Mesendoderm (in vitro differentiated cells): Measurements from ENCODE around the gene AGAP1.
"Not testable (repeated sequence)": the region's sequence is repeated elsewhere in the genome, so short reads cannot be mapped to it uniquely, and the experiment has no call there.

Experiments
- DNase-seq: peaks from one replicate; pipeline ENCODE4 v3.0.0; 2013
- H2AK5ac ChIP-seq: 2 replicates; pipeline ENCODE4 v1.6.1; 2013; ENCODE audit warnings: low read length, inconsistent platforms
- H2BK120ac ChIP-seq: 2 replicates; pipeline ENCODE4 v1.6.1; 2013; ENCODE audit warnings: low read depth, mild to moderate bottlenecking, low read length, moderate library complexity, mixed read lengths
- H2BK15ac ChIP-seq: replicated peaks from 2 replicates; pipeline ENCODE4 v1.6.1; 2013; ENCODE audit warnings: low read depth, mild to moderate bottlenecking, moderate library complexity
- H2BK5ac ChIP-seq: 2 replicates; pipeline ENCODE4 v1.6.1; 2013; ENCODE audit warnings: low read length, inconsistent platforms
- H3K18ac ChIP-seq: 2 replicates; pipeline ENCODE4 v1.6.1; 2013; ENCODE audit warnings: mild to moderate bottlenecking, low read length, mixed read lengths
- H3K23ac ChIP-seq: one replicate; pipeline ENCODE4 v1.6.1; 2013; ENCODE audit warnings: low read length
- H3K27ac ChIP-seq: 2 replicates; pipeline ENCODE4 v1.5.1; 2013; ENCODE audit warnings: low read depth, mild to moderate bottlenecking, inconsistent platforms, low read length, moderate library complexity
- H3K27me3 ChIP-seq: 2 replicates; pipeline ENCODE4 v1.6.1; 2013; ENCODE audit warnings: low read length, control low read depth, mild to moderate bottlenecking, inconsistent platforms; ENCODE audit not compliant: insufficient read depth, poor library complexity
- H3K36me3 ChIP-seq: 2 replicates; pipeline ENCODE4 v1.6.1; 2013; ENCODE audit warnings: low read length, inconsistent platforms; ENCODE audit not compliant: control insufficient read depth, insufficient read depth
- H3K4ac ChIP-seq: one replicate; pipeline ENCODE4 v1.6.1; 2013; ENCODE audit warnings: low read depth, mild to moderate bottlenecking, low read length, moderate library complexity
- H3K4me1 ChIP-seq: 2 replicates; pipeline ENCODE4 v1.6.1; 2013; ENCODE audit warnings: low read depth, low read length, inconsistent platforms; ENCODE audit not compliant: control insufficient read depth
- H3K4me2 ChIP-seq: 2 replicates; pipeline ENCODE4 v1.6.1; 2013; ENCODE audit warnings: low read length
- H3K4me3 ChIP-seq: 2 replicates; pipeline ENCODE4 v1.5.1; 2013; ENCODE audit warnings: mild to moderate bottlenecking, low read length
- H3K56ac ChIP-seq: one replicate; pipeline ENCODE4 v1.6.1; 2013; ENCODE audit warnings: low read length
- H3K79me1 ChIP-seq: 2 replicates; pipeline ENCODE4 v1.6.1; 2013; ENCODE audit warnings: low read length, inconsistent platforms
- H3K79me2 ChIP-seq: 2 replicates; pipeline ENCODE4 v1.6.1; 2013; ENCODE audit warnings: mild to moderate bottlenecking, low read length; ENCODE audit not compliant: control insufficient read depth, insufficient read depth
- H3K9ac ChIP-seq: 2 replicates; pipeline ENCODE4 v1.6.1; 2013; ENCODE audit warnings: low read length, inconsistent platforms
- H4K5ac ChIP-seq: one replicate; pipeline ENCODE4 v1.6.1; 2013; ENCODE audit warnings: low read length
- H4K8ac ChIP-seq: one replicate; pipeline ENCODE4 v1.6.1; 2013; ENCODE audit warnings: low read depth, mild to moderate bottlenecking, control low read depth, low read length, moderate library complexity
- WGBS: extraction: QIAGEN DNeasy Blood & Tissue Kit; methylation state at CpG from one replicate; pipeline ENCODE4 v1.1.7; 2013; ENCODE audit warnings: low lambda C conversion rate, missing lambda C conversion rate; ENCODE audit not compliant: insufficient coverage; ENCODE audit errors: extremely low coverage; 5-methylcytosine and 5-hydroxymethylcytosine counted together

Gene AGAP1

DNA sequence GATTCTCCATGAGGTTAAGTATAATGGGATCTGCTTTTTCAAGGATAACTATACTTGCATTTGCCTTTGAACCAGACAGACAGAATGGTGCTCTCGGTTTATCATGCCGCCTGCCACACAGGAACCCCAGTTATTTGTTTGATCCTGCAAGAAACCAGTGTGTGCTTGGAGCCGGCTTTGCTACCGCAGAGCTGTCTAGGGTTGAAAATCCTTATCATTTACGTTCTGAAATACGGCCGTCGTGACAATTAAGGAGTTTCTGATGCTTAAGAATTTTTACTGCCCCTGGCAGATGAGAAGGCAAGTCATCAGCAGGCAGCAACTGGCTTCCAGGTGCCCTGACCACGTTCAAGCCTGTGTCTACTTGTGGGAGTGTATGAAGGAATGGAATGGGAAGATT is 562.3 kb downstream of the AGAP1 start:
- DNase-seq, result no peak
- Histone ChIP-seq H3K18ac (no peak overlapping the region), H3K9ac (no peak overlapping the region), H3K4ac (no peak overlapping the region), H4K8ac (no peak overlapping the region), H3K36me3 (no peaks in the 10 kb centered on the region), H2BK15ac (no peak overlapping the region), H3K27ac (no peak overlapping the region), H3K23ac (no peak overlapping the region), H3K4me2 (no peak overlapping the region), H2AK5ac (no peak overlapping the region), H3K27me3 (no peaks in the 10 kb centered on the region), H2BK5ac (no peak overlapping the region), H3K4me3 (no peak overlapping the region), H3K56ac (no peak overlapping the region), H2BK120ac (no peak overlapping the region), H4K5ac (no peak overlapping the region), H3K4me1 (peaks cover 8% of the 10 kb centered on the region), H3K79me2 (no peaks in the 10 kb centered on the region), H3K79me1 (no peaks in the 10 kb centered on the region)
- whole genome bisulfite sequencing, result no CpG with 5 or more reads among the region's 9 CpGs

GRCh38 chr2:236057375-236057774 is 563.5 kb downstream of the AGAP1 start:
- Histone ChIP-seq H3K4ac (no peak overlapping the region), H3K79me2 (no peaks in the 10 kb centered on the region), H2BK5ac (no peak overlapping the region), H4K8ac (no peak overlapping the region), H3K4me2 (no peak overlapping the region), H2BK15ac (no peak overlapping the region), H3K56ac (no peak overlapping the region), H3K27ac (no peak overlapping the region), H3K4me1 (peaks cover 8% of the 10 kb centered on the region), H3K9ac (no peak overlapping the region), H4K5ac (no peak overlapping the region), H3K23ac (no peak overlapping the region), H3K18ac (no peak overlapping the region), H2BK120ac (no peak overlapping the region), H3K36me3 (no peaks in the 10 kb centered on the region), H3K27me3 (no peaks in the 10 kb centered on the region), H3K4me3 (no peak overlapping the region), H2AK5ac (no peak overlapping the region), H3K79me1 (no peaks in the 10 kb centered on the region)
- no peak for DNase-seq
- no CpG with 5 or more reads among the region's 4 CpGs for WGBS

GRCh38 chr2:236061497-236061896 is 567.7 kb downstream of the AGAP1 start:
- no peaks in the 10 kb centered on the region for H3K27me3 ChIP-seq
- no peaks in the 10 kb centered on the region for H3K79me2 ChIP-seq
- no peaks in the 10 kb centered on the region for H3K79me1 ChIP-seq
- no peak overlapping the region for H3K56ac ChIP-seq
- H3K4me1 ChIP-seq, result no peaks in the 10 kb centered on the region
- H3K23ac ChIP-seq, result no peak overlapping the region
- H3K36me3 ChIP-seq, result no peaks in the 10 kb centered on the region
- no peak overlapping the region for H2BK15ac ChIP-seq
- no peak overlapping the region for H3K27ac ChIP-seq
- H3K9ac ChIP-seq, result no peak overlapping the region
- no peak overlapping the region for H3K4me3 ChIP-seq
- WGBS, result no CpG with 5 or more reads among the region's 9 CpGs
- no peak overlapping the region for H2BK120ac ChIP-seq
- DNase-seq, result no peak
- no peak overlapping the region for H4K5ac ChIP-seq
- no peak overlapping the region for H4K8ac ChIP-seq
- no peak overlapping the region for H3K18ac ChIP-seq
- no peak overlapping the region for H3K4ac ChIP-seq
- no peak overlapping the region for H3K4me2 ChIP-seq
- H2BK5ac ChIP-seq, result no peak overlapping the region
- no peak overlapping the region for H2AK5ac ChIP-seq

- Histone ChIP-seq H4K5ac (no peak overlapping the region), H3K4ac (no peak overlapping the region), H3K27ac (no peak overlapping the region), H3K79me2 (no peaks in the 10 kb centered on the region), H2BK120ac (no peak overlapping the region), H3K36me3 (no peaks in the 10 kb centered on the region), H3K4me1 (no peaks in the 10 kb centered on the region), H3K4me2 (no peak overlapping the region), H2BK15ac (no peak overlapping the region), H3K23ac (no peak overlapping the region), H4K8ac (no peak overlapping the region), H3K79me1 (no peaks in the 10 kb centered on the region), H3K56ac (no peak overlapping the region), H3K9ac (no peak overlapping the region), H3K18ac (no peak overlapping the region), H2BK5ac (no peak overlapping the region), H2AK5ac (no peak overlapping the region), H3K4me3 (no peak overlapping the region), H3K27me3 (no peaks in the 10 kb centered on the region)
- no peak for DNase-seq
- no CpG with 5 or more reads among the region's 12 CpGs for WGBS
Observed at GRCh38 chr2:236061899-236062298, 568.1 kb downstream of the AGAP1 start.

- not testable (repeated sequence) for H3K36me3 ChIP-seq, H3K4me1 ChIP-seq, H3K56ac ChIP-seq, H3K27ac ChIP-seq, H3K4me2 ChIP-seq, H3K23ac ChIP-seq, H3K18ac ChIP-seq, H2AK5ac ChIP-seq, DNase-seq, H3K79me1 ChIP-seq, H3K4me3 ChIP-seq, H3K27me3 ChIP-seq, H2BK120ac ChIP-seq, H2BK15ac ChIP-seq, H3K4ac ChIP-seq, H4K5ac ChIP-seq, H3K79me2 ChIP-seq, H2BK5ac ChIP-seq, H4K8ac ChIP-seq, H3K9ac ChIP-seq
- no CpG with 5 or more reads among the region's 5 CpGs for WGBS
Observed at GRCh38 chr2:236062806-236063205, 569.0 kb downstream of the AGAP1 start.

- no peak overlapping the region for H2BK120ac ChIP-seq
- no peak overlapping the region for H3K9ac ChIP-seq
- H4K5ac ChIP-seq, result no peak overlapping the region
- no peak overlapping the region for H3K18ac ChIP-seq
- no peaks in the 10 kb centered on the region for H3K4me1 ChIP-seq
- no CpG with 5 or more reads among the region's 7 CpGs for WGBS
- no peak overlapping the region for H3K56ac ChIP-seq
- no peak overlapping the region for H4K8ac ChIP-seq
- no peak overlapping the region for H2BK15ac ChIP-seq
- no peaks in the 10 kb centered on the region for H3K27me3 ChIP-seq
- H3K4me3 ChIP-seq, result no peak overlapping the region
- DNase-seq, result no peak
- H2AK5ac ChIP-seq, result no peak overlapping the region
- no peak overlapping the region for H3K4ac ChIP-seq
- no peak overlapping the region for H3K4me2 ChIP-seq
- H3K27ac ChIP-seq, result no peak overlapping the region
- H3K79me1 ChIP-seq, result no peaks in the 10 kb centered on the region
- no peaks in the 10 kb centered on the region for H3K79me2 ChIP-seq
- H2BK5ac ChIP-seq, result no peak overlapping the region
- no peak overlapping the region for H3K23ac ChIP-seq
- no peaks in the 10 kb centered on the region for H3K36me3 ChIP-seq
Observed at GRCh38 chr2:236063994-236064393, 570.2 kb downstream of the AGAP1 start.
